Mammary epithelial cell (primary cell): Measurements from ENCODE around the gene TMEM131.

Source experiments
- CTCF ChIP-seq, 2 donors: IDR thresholded peaks in 1 of 2; conservative IDR thresholded peaks in 1 of 2; 2 replicates each; pipeline ENCODE4 v1.5.1; 2011 to 2012; ENCODE audit warnings: inconsistent platforms in 2 of 2, low read length in 2 of 2, mild to moderate bottlenecking in 2 of 2, control low read depth in 1 of 2, low read depth in 1 of 2; ENCODE audit not compliant: insufficient read depth in 1 of 2; ENCODE audit errors: extremely low read depth in 1 of 2
- EZH2 ChIP-seq: IDR thresholded peaks from 2 replicates; pipeline ENCODE4 v1.6.1; 2012; ENCODE audit warnings: low read length, inconsistent platforms, borderline replicate concordance

GRCh38 chr2:97723156-97724072, 272.3 kb downstream of the TMEM131 start:
- TF ChIP-seq CTCF (conservative IDR thresholded peaks at IDR 0.05 in 1 of 2, IDR thresholded peaks at IDR 0.05 in 1 of 2; ENCODE audit: extremely low read depth in 1 of 2, insufficient read depth in 1 of 2, low read depth in 1 of 2, low read length in 2 of 2), result no peak
- TF ChIP-seq EZH2, result no peak
